GM21619 (cell line): Measurements from ENCODE around the gene SOX6.

ENCODE experiments used
- ATAC-seq: cut with Tn5 transposase; IDR thresholded peaks from one replicate; pipeline ENCODE4 v1.9.1; 2021; ENCODE audit not compliant: unreplicated experiment

SOX6 gene

DNA sequence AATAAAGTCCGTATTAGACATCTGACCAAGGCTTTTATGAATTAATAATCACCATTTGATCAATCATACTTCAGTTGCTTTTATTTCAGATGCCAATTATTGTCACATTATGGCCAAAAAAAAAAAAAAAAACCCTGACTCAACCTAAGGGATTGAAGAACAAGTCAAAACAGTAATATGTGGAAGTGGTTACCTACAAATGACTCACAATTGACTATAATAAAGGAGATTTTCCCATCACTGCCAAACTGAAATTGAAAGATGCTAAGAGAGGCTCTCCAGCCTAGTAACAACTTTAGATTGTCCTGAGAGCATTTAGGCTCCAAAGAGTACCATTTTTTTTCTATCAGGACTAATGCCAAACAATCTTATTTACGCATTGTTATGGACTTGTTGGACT lies 35.2 kb downstream of the SOX6 start:
- ATAC-seq: no peak

DNA sequence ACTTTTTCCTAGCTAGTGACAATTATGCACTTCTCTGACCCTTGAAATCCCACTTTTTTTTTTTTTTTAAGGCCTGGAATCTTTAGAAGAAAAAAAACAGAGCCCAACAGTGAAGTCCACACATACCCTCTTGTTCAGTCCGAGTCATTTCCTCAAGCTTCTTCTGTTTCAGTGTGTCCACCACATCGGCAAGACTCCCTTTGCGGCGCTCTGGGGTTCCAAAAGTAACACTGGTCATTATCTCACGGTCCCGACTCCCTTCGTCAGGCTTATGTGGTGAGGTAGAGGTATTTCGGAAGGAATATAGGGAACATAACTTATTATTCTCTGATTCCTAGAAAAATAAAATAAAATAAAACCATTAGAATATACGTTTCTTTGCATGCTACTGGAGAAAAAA lies 38.0 kb downstream of the SOX6 start:
- ATAC-seq: no peak

GRCh38 chr11:16317712-16318111 lies 38.6 kb downstream of the SOX6 start:
- ATAC-seq: no peak

DNA sequence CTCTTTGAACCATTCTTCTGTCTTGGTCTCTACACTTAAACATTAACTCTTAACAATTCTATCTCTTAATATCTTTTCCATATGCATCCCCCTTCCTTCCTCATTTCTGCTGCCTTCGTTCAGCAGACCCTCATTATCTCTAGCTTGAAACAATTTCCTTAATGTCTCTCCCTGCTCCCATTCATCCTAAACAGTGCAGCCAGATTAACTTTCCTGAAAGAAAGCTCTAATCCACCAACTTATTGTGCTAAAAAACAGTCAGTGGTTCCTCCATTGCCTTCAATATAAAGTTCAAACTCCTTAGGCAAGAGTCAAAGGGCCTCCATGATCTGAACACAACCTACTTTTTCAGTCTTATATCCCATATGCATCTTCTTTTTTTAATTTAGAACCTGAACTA lies 42.5 kb downstream of the SOX6 start:
- no peak for ATAC-seq

DNA sequence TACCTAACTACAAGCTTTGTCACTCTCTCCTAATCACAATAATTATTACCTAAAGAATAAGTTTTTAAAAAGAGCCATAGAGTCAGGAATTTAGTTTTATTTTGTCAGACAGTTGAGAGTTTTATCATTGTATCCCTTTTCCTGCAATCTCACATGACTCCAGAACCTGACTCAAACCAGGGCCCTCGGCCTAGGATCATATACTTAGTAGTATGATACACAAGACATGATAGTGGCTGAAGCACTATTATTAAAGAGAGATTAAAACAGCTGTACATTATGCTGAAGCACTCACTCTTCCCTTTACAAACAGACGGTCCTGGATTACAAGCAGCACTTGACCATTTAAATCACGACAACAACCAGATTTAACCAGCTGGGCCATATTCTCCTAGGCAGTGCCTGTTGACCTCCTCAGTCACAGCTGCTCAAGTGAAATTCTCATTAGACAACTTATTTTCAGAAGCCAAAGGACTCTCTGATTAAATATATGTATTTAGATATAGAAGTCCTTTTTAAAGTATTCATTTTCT lies 44.0 kb downstream of the SOX6 start:
- ATAC-seq: no peak

GRCh38 chr11:16311831-16312230 lies 44.5 kb downstream of the SOX6 start:
- no peak for ATAC-seq

GRCh38 chr11:16310943-16311342 lies 45.4 kb downstream of the SOX6 start:
- no peak for ATAC-seq

DNA sequence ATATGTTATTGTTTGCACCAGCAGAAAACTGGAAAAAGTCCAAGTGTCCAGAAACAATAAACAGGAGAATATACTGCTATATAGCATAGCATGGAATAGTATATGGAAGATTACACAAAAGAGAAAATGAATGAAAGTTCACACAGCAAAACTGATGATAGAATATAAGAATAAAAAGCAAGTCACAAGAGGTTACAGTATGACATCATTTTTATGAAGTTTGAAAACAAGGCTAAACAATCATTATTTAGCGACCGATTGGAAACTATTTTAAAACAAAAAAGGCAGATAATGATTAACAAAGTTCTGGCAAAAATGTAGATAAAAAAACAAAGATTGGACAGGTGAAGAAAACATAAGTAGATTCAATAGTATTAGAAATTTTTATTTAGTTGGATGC lies 47.1 kb downstream of the SOX6 start:
- ATAC-seq: no peak

DNA sequence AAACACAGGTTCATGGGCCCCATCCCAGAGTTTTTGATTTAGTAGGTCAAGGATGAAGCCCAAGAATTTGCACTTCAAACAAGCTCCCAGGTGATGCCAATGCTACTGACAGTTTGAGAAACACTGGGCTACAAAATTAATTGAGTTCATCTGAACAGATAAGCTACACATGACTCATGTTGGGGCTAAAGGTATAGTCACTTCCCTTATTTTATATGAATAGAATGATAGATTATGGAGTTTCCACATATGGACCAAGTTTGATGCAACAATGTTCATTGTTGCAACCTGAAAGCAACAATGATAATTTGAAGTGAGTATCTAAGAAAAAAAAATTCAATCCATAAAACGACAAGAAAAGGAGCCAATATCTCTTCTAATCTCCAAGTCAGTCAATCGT lies 54.9 kb downstream of the SOX6 start:
- ATAC-seq: no peak

- ATAC-seq: no peak
Measured at GRCh38 chr11:16299884-16300782, 56.2 kb downstream of the SOX6 start.

GRCh38 chr11:16299390-16299789 lies 57.0 kb downstream of the SOX6 start:
- no peak for ATAC-seq

DNA sequence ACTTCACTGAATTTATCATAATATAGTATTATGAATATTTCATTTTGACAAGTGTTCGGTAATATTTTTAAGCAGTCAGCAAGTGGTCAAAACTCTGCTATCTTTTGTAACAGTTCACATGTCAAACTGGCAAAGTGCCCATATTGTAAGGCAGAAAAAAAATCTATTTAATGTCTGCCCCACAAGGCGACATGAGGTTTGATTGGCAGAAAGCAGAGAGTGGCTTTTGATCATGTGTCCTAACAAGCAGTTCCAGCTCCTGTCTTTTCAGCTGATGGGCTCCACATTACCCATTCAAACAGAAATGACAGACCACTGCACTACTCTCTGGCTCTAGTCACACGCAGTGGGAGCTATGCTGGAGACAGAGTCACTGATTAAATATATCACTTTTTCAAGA lies 59.0 kb downstream of the SOX6 start:
- no peak for ATAC-seq

- no peak for ATAC-seq
Measured at GRCh38 chr11:16296273-16296672, 60.1 kb downstream of the SOX6 start.

GRCh38 chr11:16295592-16295991 lies 60.8 kb downstream of the SOX6 start:
- no peak for ATAC-seq

- ATAC-seq: no peak
Measured at GRCh38 chr11:16293204-16293681, 63.1 kb downstream of the SOX6 start.

- ATAC-seq: no peak
Measured at GRCh38 chr11:16292167-16292859, 64.0 kb downstream of the SOX6 start.

- no peak for ATAC-seq
Measured at GRCh38 chr11:16291729-16292128, 64.6 kb downstream of the SOX6 start.

- no peak for ATAC-seq
Measured at GRCh38 chr11:16289541-16289940, 66.8 kb downstream of the SOX6 start.

DNA sequence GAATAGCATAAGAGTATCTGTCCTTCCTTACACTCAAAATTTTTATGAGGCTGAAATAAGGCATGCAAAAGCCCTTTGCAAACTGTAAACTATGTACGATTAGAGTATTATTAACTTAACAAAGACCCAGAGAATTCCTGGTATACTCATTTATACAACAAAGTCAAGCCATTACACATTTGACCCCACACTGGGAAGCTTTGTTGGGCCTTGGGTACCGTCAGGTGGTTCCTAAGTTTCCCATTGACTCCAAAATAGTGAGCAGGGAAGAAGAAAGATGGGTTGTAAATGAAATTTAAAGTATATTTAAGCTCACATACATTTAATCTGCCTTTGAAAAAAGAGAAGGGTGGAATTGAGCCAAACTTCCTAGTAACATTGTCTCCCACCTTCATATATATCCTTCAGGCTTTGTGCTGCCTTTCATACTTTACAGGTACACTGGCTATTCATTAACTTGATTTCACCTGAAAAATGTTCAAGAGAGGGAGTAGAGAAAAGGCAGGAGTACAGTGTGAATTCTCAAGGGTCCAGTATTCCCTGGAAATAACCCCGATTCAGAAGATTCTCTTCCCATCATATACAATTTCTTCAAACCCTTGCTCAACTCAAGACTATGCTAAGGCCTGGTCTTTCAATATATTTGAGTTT lies 68.6 kb downstream of the SOX6 start:
- no peak for ATAC-seq

DNA sequence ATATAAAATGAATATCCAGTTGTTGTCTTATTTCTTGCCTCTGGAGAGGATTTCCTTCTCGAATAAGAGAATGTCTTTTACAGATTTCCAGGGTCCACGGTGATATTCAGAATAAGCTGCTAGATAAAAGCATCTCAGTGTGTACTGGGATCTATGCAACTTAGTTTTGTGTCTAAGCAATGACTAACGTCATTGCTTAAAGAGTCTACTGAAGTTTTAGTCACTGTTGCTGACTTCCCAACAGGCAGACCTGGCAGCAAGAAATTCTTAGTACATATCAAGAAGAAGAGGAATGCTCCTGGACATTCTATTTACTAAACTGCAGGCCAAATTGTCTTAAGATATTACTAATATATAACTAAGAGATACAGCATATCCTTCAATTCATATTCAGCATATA lies 70.3 kb downstream of the SOX6 start:
- no peak for ATAC-seq

DNA sequence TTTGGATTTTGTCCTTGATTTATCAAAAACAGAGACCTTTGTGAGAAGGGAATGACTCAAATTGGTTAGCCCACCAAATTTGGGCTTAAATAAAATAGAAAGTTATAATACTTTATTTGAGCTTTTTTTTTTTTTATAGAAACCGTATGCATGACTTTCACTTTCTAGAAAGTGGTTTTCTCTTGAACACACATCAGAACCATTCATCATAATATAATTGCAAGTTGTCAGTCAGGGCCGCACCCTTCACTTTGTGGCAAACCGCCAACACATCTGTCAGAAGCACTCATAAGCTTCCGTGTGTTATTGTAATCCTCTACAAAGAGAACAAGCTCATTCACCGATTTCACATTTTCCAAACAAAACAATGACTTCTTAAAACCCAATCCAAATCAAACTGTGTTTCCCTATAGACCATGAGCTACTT lies 76.1 kb downstream of the SOX6 start:
- ATAC-seq: no peak
